Keratinocyte (primary cell): ENCODE measurements around the gene MYMK.

Experiments
- CTCF ChIP-seq, 3 experiments: IDR thresholded peaks in 1 of 3; conservative IDR thresholded peaks in 1 of 3; optimal IDR thresholded peaks in 1 of 3; 2 replicates in 2 of 3; 3 replicates in 1 of 3; pipeline versions ENCODE3 to v1.5.1; 2011; ENCODE audit warnings: low read length in 3 of 3, mild to moderate bottlenecking in 3 of 3, moderate library complexity in 2 of 3, control low read depth in 1 of 3, inconsistent platforms in 1 of 3; ENCODE audit not compliant: insufficient read depth in 2 of 3; ENCODE audit errors: extremely low read depth in 1 of 3
- EZH2 ChIP-seq: IDR thresholded peaks from one replicate; pipeline ENCODE4 v1.6.1; 2012; ENCODE audit warnings: inconsistent platforms, mild to moderate bottlenecking, low read length, moderate library complexity

- TF ChIP-seq CTCF (optimal IDR thresholded peaks at IDR 0.05 in 1 of 3, IDR thresholded peaks at IDR 0.05 in 1 of 3, conservative IDR thresholded peaks at IDR 0.05 in 1 of 3; ENCODE audit: extremely low read depth in 1 of 3, insufficient read depth in 2 of 3, low read length in 3 of 3): no peak
- no peak for TF ChIP-seq EZH2
These were observed 613 bp downstream of the MYMK start for GRCh38 chr9:133524146-133524545.
